Measurements from ENCODE around the gene CERKL.

CERKL gene

GRCh38 chr2:181573140-181573736, 83.7 kb downstream of the CERKL start:
- no peak for DNase-seq

DNA sequence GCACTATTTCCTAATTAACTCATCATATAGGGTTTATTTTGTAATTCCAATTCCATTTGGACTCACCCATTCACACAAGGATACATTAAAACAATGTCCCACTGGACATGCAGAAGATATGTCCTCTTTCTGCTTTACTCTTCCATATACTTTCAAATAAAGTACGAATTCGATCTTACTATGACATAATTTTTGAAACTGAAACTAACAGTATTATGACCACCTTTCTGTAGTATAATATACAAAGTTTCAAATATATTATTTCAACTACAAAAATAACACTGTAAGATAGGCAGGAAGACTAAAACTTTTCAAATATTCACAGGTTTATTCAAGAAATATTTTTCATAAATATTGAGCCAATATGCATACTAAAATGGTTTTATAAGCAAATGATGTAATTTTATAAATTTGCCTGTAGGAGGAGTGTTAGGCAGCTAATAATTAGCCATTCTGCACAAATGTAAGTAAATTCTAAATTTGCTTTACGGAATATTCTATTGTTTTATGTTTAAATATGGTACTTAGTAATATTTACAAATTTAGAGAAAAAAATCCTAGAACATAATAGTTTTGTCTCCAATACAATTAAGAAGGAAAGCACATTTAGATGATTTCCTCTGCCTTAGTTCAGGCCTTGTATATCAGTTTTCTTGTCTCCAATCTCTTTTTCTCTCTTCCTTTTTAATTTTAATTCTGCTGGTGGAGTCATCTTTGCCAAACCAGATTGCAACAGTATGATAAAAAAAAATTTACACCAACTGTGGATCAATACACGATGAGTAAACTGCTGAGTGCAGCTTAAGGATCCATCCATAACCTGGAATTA, 85.9 kb downstream of the CERKL start:
- DNase-seq, result no peak

- DNase-seq, result no peak
Observed at GRCh38 chr2:181570059-181570458, 86.8 kb downstream of the CERKL start.

DNA sequence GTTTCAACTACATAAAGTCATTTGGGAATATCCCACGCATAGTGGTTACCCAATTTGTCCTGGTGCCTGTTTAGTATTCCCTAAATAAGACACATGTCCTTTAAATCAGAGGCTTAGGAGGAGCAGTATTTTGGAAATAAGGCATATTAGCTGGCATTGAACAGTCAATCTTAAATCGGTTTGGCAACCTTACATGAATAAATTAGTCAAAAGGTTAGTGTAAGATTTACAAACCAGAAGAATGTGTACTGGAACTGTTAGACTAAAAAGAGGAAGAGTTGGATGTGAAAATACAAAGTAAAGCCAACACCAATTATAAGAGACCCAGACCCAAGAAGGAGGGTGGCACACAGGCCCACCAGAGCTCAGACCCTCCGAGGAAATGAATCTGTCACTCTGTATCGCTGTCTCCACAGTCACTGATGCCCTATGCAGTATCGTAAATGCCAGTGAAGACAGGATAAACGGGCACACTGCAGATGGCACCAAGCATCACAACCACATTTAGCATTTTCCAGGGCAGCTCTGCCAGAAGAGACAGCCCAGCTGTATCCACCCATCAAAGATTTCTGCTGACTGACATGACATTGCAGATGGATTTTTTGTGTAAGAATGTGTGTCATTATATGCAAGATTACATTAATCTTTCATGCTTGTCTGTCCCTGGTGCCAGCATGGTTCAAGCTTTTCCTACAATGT, 90.4 kb downstream of the CERKL start:
- DNase-seq, result no peak

DNA sequence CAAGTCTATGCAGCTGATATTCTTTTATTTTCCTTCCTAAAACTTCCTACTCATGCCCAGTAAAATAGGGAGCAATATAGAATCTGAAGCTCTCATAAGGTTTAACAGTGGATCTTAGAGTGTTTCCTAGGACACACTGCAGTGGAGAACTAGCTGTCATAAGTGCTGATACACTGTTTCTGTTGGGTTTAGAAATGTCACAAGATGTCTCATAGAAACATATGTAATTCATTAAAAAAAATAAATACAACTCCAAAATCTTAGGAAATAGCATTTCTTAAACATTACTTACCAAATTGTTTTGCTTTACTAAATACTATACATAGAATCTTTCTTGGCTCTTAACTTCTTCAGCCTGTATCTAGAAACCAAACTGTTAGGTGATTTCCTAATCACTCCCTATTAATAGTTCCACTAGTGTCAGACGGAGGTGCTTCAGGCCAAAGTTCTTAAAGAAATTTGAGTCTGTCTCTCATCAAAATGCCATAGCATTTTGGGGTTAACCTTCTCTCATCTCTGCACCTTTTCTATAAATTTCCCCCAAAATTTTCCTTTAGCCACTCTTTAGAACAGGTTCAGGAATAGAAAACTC, 93.7 kb downstream of the CERKL start:
- DNase-seq, result no peak

- DNase-seq, result no peak
Observed at GRCh38 chr2:181558371-181558770, 98.5 kb downstream of the CERKL start.

GRCh38 chr2:181554061-181554830, 102.7 kb downstream of the CERKL start:
- no peak for DNase-seq

DNA sequence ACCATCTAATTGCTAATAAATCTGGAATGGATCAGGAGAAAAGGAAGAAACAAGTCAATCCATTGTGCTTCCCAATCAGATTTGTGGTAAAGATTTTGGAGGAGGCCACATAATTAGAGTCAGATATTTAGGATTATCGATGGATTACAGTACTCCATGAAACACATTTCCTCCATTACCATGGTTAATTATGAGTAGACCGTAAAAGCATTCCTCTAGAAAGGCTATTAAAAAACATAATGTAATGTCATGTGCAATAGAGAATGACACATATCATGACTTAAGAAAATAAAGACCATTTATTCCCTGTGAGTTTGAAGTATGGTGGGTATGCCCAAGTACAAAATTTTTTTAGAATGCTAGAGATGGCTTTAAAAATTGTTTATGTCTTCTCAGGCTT, 103.7 kb downstream of the CERKL start:
- DNase-seq, result no peak

DNA sequence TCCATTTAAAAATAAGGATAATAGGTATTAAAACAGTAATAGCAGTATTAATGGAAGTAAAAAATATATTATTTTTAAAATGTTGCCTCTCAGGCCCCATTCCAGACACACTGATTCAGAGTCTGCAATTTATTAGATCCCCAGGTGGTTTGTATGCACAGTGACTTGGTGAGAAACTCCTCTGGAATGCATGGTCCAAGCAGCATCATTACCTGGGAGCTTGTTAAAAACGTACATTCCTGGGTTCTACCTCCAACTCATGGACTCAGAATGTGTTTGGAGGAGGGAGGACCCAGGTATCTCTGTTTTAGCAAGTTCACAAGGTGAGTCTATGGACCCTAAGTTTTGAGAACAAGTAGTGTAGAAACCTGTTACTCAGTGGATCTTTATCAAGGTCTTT, 104.1 kb downstream of the CERKL start:
- no peak for DNase-seq

DNA sequence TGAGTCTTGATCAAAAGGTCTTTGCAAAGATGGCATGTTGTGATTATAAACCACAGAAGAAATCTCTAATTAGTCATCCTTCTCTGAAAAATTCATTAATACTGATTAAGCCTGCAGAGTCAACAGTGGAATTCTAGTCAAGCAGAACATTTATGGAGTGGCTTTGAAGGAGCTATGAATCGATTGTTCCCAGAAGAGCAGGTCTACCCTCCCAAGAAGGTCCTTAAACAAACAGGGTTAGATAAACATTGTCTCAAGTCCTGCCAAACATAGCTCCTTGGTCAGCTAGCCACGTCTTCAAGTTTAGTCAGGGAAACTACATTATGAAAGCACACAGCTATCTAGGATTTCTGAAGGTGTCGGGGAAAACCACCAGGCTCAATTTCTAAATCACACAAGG, 110.8 kb downstream of the CERKL start:
- DNase-seq, result no peak

DNA sequence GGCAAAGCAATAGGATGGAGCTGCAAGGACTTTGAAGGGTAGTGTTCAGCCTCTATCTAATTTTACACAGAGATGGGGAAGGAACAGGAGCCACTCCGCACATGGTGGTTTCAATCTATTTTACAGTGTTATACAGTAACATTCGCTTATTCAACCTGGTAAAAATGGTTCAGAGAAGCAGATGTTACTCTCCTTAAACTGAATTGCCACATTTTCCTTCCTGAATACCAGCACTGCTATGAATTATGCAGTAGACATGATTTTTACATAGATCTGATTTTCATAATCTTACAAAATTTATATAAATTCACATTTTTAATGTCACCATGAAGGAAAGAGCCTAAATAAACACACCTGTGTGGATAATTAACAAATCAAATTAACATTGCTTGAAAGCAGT, 114.7 kb downstream of the CERKL start:
- no peak for DNase-seq

GRCh38 chr2:181540421-181540820, 116.5 kb downstream of the CERKL start:
- no peak for DNase-seq

- no peak for DNase-seq
Observed at GRCh38 chr2:181536730-181537129, 120.2 kb downstream of the CERKL start.

- DNase-seq, result no peak
Observed at GRCh38 chr2:181528441-181528840, 128.5 kb downstream of the CERKL start.

DNA sequence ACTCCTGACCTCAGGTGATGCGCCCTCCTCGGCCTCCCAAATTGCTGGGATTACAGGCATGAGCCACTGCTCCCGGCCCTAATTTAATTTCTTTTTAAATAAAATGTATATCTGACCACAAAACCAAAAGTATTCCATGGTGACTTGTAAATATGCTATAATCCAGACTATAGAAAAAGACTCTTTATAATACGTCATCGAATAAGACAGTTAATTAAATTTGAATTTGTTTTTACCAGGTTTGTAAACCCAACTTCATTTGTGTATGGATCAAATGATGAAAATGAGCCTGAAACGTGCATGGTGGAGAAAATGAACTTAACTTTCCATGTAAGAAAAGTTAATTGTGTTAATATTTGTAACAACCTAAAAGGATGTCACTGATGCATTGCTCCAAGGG, 129.8 kb downstream of the CERKL start:
- DNase-seq, result no peak

GRCh38 chr2:181526014-181526413, 130.9 kb downstream of the CERKL start:
- no peak for DNase-seq

DNA sequence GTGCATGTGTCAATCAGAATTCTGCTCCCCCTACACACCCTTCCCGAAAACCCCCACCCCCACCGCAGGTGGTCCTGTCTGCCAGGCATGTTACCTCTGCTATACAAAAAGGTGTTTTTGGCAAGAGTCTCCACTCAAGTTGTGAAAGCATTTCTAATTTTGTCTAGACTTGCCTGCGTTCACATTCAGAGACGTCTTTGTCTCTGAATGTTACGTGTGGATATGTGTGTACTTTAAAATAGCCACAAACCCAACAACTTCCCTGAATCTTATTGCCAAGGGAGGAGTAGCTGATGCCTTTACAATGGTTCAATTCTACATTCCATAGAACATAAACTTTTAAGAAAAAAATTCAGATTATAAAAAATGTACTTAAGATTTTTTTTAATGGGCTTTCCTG, 133.1 kb downstream of the CERKL start:
- DNase-seq, result no peak

- no peak for DNase-seq
Observed at GRCh38 chr2:181520253-181520652, 136.7 kb downstream of the CERKL start.

DNA sequence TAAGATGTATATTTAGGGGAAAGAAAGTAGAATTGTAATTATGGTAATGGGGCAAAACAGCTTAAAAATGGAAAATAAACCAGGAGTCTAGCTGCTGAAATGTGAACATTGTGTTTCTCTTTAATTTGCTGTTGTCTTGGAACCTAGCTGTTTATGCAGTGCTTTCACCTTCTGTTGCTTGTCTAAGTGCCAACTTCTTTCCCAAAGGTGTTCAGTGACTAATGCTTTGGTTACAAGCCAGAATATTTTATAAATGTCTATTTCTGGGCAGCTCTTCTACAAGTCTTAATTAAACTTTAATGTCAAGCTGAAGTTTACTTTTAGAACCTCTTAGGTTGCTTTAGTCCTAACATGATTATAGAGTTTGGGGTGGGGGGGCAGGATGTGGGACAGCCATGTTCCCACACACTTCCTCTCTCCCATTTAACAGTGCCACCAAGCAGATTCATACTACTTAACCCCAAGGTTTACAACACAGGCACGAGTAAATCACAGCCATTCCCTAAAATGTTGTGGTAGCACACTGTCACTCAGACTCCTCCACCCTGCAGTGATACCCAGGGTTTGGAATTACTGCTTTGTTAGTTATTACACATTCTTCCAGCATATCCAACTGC, 139.1 kb downstream of the CERKL start:
- DNase-seq, result no peak

DNA sequence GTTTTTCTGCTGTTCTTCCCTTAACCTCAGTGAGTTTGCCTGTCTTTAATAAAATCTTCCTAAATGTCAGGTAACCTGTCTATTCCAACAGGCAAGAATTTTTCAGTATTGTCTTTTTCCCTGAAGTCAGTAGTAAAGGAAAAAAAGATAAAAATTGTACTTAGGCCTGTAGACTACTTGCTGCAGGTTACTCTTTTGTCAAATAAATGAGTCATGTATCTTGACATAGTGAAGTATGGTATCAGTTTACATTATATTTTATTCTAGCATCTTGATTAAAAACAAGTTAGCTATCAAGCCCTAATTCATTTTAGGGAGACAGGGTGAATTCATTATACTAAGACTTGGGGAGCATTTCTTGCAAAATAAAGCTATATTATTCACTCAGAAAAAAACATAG, 139.9 kb downstream of the CERKL start:
- DNase-seq, result no peak

DNA sequence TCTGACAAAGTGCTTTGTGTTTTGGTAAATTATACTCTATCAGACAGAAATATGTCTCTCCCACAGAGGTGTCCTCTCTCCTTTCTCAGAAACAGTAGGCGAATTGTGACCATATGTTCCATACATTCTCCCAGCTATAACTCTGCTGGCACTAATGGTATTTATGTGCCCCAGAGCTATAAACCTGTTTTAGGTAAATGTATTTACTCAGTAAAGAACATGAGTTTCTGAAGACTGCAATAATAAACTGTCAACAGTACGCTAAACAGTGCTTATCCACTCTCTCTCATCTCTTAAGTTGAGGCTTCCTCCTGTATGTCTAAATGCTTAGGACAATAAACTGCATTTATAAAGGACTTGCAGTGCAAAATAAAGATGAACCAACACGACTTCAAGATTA, 141.2 kb downstream of the CERKL start:
- no peak for DNase-seq

DNA sequence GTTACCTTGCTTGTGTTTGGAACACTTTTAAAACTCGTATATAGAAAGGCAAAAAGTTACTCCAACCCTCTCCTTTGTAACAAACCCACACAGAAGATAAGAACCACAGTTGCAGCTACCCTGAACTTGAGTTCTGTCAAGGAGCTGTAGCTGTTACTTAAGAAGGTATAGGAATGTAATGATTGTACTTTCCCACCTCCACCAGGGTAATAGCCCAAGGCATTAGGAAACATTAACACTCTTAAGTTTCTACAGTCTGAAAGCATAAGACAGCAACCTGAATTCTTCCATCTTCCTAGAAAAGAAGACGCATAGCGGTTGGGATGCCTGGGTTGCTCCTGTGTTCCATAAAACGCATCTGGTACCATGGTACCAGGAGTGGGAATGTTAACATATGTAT, 156.7 kb downstream of the CERKL start:
- DNase-seq, result no peak

GRCh38 chr2:181499231-181499630, 157.7 kb downstream of the CERKL start:
- no peak for DNase-seq

Measured in NCI-H187 treated with DMSO at 0.1 percent for 48 hours (cell line).